Karpas-422 (cell line): ENCODE measurements around the gene GRM1. TPM values are rescaled to one million over a fixed set of nuclear protein-coding genes. Genes with fewer than 3 reads are reported as not detected.

Experiments used
- DNase-seq: peaks from one replicate; pipeline ENCODE4 v3.0.0-alpha.2; 2015
- H2AFZ ChIP-seq: fragments of 200-600 bp; sonication (generic); 2 replicates; pipeline ENCODE4 v1.6.1; 2014; ENCODE audit warnings: antibody characterized with exemption, low read length, mixed read lengths
- H3K27ac ChIP-seq: fragments of 200-600 bp; sonication (generic); 2 replicates; pipeline ENCODE4 v1.5.1; 2014; ENCODE audit warnings: mild to moderate bottlenecking, low read length, moderate library complexity
- H3K27me3 ChIP-seq: fragments of 200-600 bp; sonication (generic); 2 replicates; pipeline ENCODE4 v1.6.1; 2014; ENCODE audit warnings: low read length, mixed read lengths
- H3K36me3 ChIP-seq: fragments of 200-600 bp; sonication (generic); 2 replicates; pipeline ENCODE4 v1.6.1; 2014; ENCODE audit warnings: low read length, mixed read lengths; ENCODE audit not compliant: insufficient read depth
- H3K4me1 ChIP-seq: fragments of 200-600 bp; sonication (generic); 2 replicates; pipeline ENCODE4 v1.6.1; 2014; ENCODE audit warnings: mild to moderate bottlenecking, low read length, mixed read lengths
- H3K4me2 ChIP-seq: fragments of 200-600 bp; sonication (generic); 2 replicates; pipeline ENCODE4 v1.6.1; 2014; ENCODE audit warnings: low read length, low read depth, mild to moderate bottlenecking; ENCODE audit not compliant: poor library complexity, severe bottlenecking
- H3K4me3 ChIP-seq: fragments of 200-600 bp; sonication (generic); 2 replicates; pipeline ENCODE4 v1.5.1; 2014; ENCODE audit warnings: mild to moderate bottlenecking, antibody characterized with exemption, low read length, mixed read lengths
- H3K79me2 ChIP-seq: fragments of 200-600 bp; sonication (generic); 2 replicates; pipeline ENCODE4 v1.6.1; 2014; ENCODE audit warnings: mild to moderate bottlenecking, low read length, mixed read lengths
- H3K9ac ChIP-seq: fragments of 200-600 bp; sonication (generic); 2 replicates; pipeline ENCODE4 v1.6.0; 2014; ENCODE audit warnings: low read length
- H3K9me2 ChIP-seq: fragments of 200-600 bp; sonication (generic), shearing (Covaris generic); replicated peaks from 2 replicates; pipeline ENCODE4 v1.6.0; 2014; ENCODE audit warnings: mild to moderate bottlenecking, low read length, moderate library complexity; ENCODE audit not compliant: insufficient read depth
- H3K9me3 ChIP-seq: fragments of 300-700, 200-600 bp; sonication (generic); 2 replicates; pipeline ENCODE4 v1.6.1; 2014; ENCODE audit warnings: low read length, mixed read lengths
- H4K20me1 ChIP-seq: fragments of 200-600 bp; sonication (generic); 2 replicates; pipeline ENCODE4 v1.6.1; 2014; ENCODE audit warnings: mild to moderate bottlenecking, antibody characterized with exemption, low read length, low read depth; ENCODE audit not compliant: insufficient read depth
- total RNA-seq: library from RNA; depleted of rRNA; stranded (reverse); fragments of >200 nt; shearing (Covaris generic); gene quantifications from 2 replicates; pipeline ENCODE4 v1.2.3, GENCODE V29; 2014; ENCODE audit warnings: low replicate concordance

GRM1 gene
- total RNA-seq, 1 experiment from 2014 or later, result 1.2 TPM

DNA sequence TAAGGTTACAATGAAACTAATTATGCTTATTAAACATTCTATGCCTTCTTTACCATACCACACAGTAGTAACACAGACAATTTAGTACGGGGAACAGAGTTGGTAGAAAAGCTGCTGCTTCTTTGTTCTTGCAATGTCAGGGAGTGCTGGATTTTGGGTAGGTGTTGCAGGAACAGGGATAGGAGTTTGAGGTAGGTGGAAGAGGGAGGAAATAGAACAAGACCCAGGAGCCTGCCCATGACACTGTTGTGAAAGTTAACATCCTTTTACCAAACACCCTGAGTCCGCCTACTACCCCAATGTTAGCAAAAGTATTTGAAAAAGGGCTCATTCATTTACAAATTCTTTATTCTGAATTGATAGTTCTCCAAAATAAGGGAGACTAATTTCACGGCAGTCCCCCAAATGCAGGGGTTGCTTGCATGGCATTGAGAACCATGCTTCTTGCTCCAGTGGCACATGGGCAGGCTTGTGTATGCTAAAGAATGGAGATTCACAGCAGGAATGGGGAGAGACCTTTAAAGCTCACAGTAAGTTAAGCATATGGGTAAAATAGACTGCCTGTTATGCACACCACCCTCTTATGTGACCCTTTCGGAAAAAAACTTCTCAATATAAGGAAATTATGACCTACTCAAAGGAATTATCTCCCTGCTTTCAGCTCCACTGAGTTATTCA, 181.7 kb downstream of the GRM1 start:
- H3K4me3 ChIP-seq, result no peak overlapping the region
- H4K20me1 ChIP-seq, result no peaks in the 10 kb centered on the region
- no peaks in the 10 kb centered on the region for H3K36me3 ChIP-seq

DNA sequence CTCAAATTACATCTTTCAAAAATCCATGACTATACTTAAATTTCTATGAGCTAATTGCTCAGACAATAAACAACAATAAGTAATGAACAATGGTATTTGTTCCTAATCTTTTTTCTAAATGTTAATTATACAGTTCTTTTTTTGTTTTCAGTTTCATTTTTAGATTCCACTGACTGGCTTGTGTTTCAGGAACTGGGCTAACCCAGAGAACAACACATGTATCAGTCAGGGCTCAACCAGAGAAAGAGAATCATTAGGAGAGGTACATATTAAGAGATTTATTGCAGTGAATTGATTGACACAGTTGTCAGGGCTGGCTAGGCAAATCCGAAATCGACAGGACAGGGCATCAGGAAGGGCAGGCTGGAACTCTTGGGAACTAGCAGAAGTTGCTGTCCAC, 182.8 kb downstream of the GRM1 start:
- H3K4me2 ChIP-seq, result no peak overlapping the region
- H3K4me1 ChIP-seq, result no peaks in the 10 kb centered on the region
- H3K27me3 ChIP-seq, result 0 out of 2 replicates have a peak, but pooled peaks cover 3% of the 10 kb centered on the region
- DNase-seq, result no peak
- H3K9ac ChIP-seq, result no peak overlapping the region
- no peaks in the 10 kb centered on the region for H3K36me3 ChIP-seq
- no peaks in the 10 kb centered on the region for H3K9me3 ChIP-seq
- H2AFZ ChIP-seq, result no peak overlapping the region
- H3K9me2 ChIP-seq, result no peaks in the 10 kb centered on the region
- H4K20me1 ChIP-seq, result no peaks in the 10 kb centered on the region
- H3K27ac ChIP-seq, result no peak overlapping the region
- H3K79me2 ChIP-seq, result no peaks in the 10 kb centered on the region
- H3K4me3 ChIP-seq, result no peak overlapping the region

More for the DNA sequence above, 181.7 kb downstream of the GRM1 start:
- Histone ChIP-seq H3K4me2 (no peak overlapping the region), H3K4me1 (no peaks in the 10 kb centered on the region), H3K27me3 (0 out of 2 replicates have a peak, but pooled peaks cover 3% of the 10 kb centered on the region), H3K9me3 (no peaks in the 10 kb centered on the region), H3K27ac (no peak overlapping the region), H2AFZ (no peak overlapping the region), H3K79me2 (no peaks in the 10 kb centered on the region), H3K9ac (no peak overlapping the region), H3K9me2 (no peaks in the 10 kb centered on the region)
- DNase-seq, result no peak

DNA sequence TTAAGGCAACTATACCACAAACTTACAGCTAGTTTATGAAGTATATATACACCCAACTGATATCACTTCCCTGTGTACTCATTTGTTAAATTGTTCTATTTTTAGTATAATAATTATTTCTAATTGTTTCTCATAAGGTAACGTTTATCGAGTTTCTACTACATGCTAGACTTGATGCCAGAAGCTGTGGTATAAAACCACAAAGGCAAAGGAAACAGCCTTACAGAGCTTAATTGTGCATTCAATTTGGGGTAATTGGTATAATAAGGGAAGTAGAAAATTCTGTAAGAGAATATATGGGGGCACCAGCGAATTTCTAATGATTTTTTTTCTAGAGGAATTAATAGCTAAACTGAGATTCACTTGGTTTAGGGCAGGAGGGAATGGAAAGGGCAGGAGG, 183.9 kb downstream of the GRM1 start:
- 0 out of 2 replicates have a peak, but pooled peaks cover 3% of the 10 kb centered on the region for H3K27me3 ChIP-seq
- H2AFZ ChIP-seq, result no peak overlapping the region
- H3K9ac ChIP-seq, result no peak overlapping the region
- no peaks in the 10 kb centered on the region for H4K20me1 ChIP-seq
- no peak overlapping the region for H3K27ac ChIP-seq
- H3K36me3 ChIP-seq, result no peaks in the 10 kb centered on the region
- no peak for DNase-seq
- H3K9me3 ChIP-seq, result no peaks in the 10 kb centered on the region
- H3K4me1 ChIP-seq, result no peaks in the 10 kb centered on the region
- no peak overlapping the region for H3K4me2 ChIP-seq
- H3K4me3 ChIP-seq, result no peak overlapping the region
- H3K79me2 ChIP-seq, result no peaks in the 10 kb centered on the region
- H3K9me2 ChIP-seq, result no peaks in the 10 kb centered on the region

DNA sequence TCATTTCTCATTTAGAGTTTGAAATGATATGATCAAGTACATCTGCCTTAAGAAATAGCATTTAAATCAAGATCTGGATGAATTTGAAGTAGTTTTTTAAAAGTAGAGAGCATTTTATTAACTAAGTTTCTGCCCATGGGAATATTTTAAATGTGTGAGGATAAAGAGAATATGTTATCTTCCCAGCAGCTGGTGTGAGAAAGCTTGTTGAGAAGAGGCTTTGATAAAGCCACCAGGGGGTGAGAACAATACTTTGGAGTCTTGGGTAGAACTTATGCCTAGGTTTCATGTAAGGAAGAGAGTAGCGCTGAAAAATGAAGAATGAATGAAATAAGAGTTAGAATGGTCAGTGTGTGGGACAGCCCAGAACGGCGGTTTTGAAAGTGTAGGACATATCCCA, 190.2 kb downstream of the GRM1 start:
- H2AFZ ChIP-seq, result no peak overlapping the region
- H3K79me2 ChIP-seq, result no peaks in the 10 kb centered on the region
- H3K36me3 ChIP-seq, result no peaks in the 10 kb centered on the region
- H3K4me1 ChIP-seq, result no peaks in the 10 kb centered on the region
- H3K27ac ChIP-seq, result no peak overlapping the region
- no peak overlapping the region for H3K4me3 ChIP-seq
- DNase-seq, result no peak
- H3K9ac ChIP-seq, result no peak overlapping the region
- no peak overlapping the region for H3K4me2 ChIP-seq
- H4K20me1 ChIP-seq, result no peaks in the 10 kb centered on the region
- no peaks in the 10 kb centered on the region for H3K27me3 ChIP-seq
- H3K9me2 ChIP-seq, result no peaks in the 10 kb centered on the region
- H3K9me3 ChIP-seq, result no peaks in the 10 kb centered on the region

DNA sequence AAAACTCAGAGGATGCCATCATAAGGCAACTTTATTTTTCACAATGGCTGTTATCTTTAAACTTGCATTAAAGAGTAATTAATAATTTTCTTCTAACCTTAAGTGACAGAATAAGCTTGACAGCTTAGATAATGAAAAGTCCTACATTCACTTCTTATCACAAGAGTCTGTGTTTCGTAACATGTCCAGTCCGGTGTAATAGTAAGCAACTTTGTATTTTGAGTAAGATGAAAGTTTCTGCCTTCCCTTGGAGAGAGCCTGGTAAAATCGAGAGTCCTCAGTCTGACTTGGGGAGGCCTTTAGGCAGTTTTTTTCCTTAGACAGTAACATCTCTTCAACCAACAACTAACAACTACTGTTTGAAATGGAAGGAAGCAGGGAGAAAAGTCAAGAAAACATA, 195.6 kb downstream of the GRM1 start:
- H3K4me2 ChIP-seq, result no peak overlapping the region
- H3K9me2 ChIP-seq, result no peaks in the 10 kb centered on the region
- H3K9me3 ChIP-seq, result no peaks in the 10 kb centered on the region
- no peak overlapping the region for H3K9ac ChIP-seq
- no peak overlapping the region for H2AFZ ChIP-seq
- no peak overlapping the region for H3K27ac ChIP-seq
- no peak overlapping the region for H3K4me3 ChIP-seq
- H3K27me3 ChIP-seq, result no peaks in the 10 kb centered on the region
- no peaks in the 10 kb centered on the region for H3K79me2 ChIP-seq
- no peak for DNase-seq
- no peaks in the 10 kb centered on the region for H3K36me3 ChIP-seq
- H4K20me1 ChIP-seq, result no peaks in the 10 kb centered on the region
- H3K4me1 ChIP-seq, result no peaks in the 10 kb centered on the region

DNA sequence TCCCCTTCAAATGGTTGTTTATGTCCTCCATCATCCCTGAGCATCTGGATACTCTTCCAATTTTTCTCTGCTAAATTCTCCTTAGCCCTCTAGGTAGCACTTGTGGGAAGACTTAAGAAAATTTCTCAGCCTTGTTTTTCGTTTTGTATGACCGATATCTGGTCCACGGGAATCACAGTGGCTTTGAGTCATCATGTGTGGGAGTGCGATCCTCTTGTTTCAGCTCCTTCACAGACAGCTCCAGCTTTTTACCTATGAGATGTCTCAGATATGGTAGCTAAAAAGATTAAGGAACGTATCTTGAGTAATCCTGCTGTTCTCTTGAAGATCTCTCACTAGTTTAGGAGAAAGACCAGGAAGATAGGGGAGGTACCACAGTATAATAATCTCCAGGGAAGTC, 196.1 kb downstream of the GRM1 start:
- DNase-seq, result no peak
- Histone ChIP-seq H3K27me3 (no peaks in the 10 kb centered on the region), H3K4me1 (no peaks in the 10 kb centered on the region), H3K9me3 (no peaks in the 10 kb centered on the region), H3K4me2 (no peak overlapping the region), H3K9ac (no peak overlapping the region), H3K79me2 (no peaks in the 10 kb centered on the region), H3K36me3 (no peaks in the 10 kb centered on the region), H2AFZ (no peak overlapping the region), H3K9me2 (no peaks in the 10 kb centered on the region), H3K27ac (no peak overlapping the region), H4K20me1 (no peaks in the 10 kb centered on the region), H3K4me3 (no peak overlapping the region)

DNA sequence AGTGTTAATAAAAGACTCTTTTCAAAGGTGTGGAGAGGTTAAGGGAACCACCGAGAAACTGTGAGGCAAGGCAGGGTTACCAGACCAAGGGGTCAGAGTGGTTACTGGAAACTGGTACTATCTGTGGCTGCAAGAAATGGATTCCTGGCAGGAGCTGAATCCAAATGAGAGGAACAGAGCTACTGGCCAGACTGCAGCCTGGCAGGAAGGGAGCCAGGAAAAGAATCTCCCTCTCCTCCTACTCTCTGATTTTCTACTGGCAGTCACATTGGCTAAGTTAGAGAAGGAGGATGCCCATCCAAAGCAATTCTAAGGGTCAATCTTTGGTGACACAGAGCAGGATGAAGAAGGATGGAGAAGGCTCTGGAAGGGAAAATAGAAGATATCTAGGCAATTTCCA, 211.5 kb downstream of the GRM1 start:
- Histone ChIP-seq H3K4me3 (no peak overlapping the region), H3K4me1 (no peaks in the 10 kb centered on the region), H3K79me2 (no peaks in the 10 kb centered on the region), H2AFZ (no peak overlapping the region), H3K36me3 (no peaks in the 10 kb centered on the region), H3K27me3 (no peaks in the 10 kb centered on the region), H3K4me2 (no peak overlapping the region), H3K9me2 (no peaks in the 10 kb centered on the region), H3K9ac (no peak overlapping the region), H3K27ac (no peak overlapping the region), H4K20me1 (no peaks in the 10 kb centered on the region), H3K9me3 (no peaks in the 10 kb centered on the region)
- DNase-seq, result no peak

DNA sequence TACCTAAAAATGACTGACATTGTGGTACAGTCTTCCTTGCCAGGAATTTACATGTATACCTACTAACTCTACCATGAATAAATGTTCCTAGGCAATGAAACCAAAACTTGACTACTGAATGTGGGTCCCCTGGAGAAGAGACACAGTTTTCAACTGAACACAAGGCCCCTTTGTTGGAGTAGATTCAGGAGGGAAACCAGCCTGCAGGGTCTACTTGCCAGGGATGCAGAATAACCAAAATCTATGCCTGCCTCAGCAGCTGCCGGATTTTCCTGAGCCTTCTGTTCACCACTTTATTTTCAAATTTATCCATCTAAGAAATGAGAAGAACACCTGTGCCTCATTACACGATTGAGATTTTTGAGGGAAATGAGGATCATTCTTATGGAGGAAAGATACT, 211.9 kb downstream of the GRM1 start:
- Histone ChIP-seq H2AFZ (no peak overlapping the region), H3K4me3 (no peak overlapping the region), H3K9ac (no peak overlapping the region), H3K4me1 (no peaks in the 10 kb centered on the region), H3K27ac (no peak overlapping the region), H3K36me3 (no peaks in the 10 kb centered on the region), H3K79me2 (no peaks in the 10 kb centered on the region), H3K9me2 (no peaks in the 10 kb centered on the region), H3K9me3 (no peaks in the 10 kb centered on the region), H4K20me1 (no peaks in the 10 kb centered on the region), H3K27me3 (no peaks in the 10 kb centered on the region), H3K4me2 (no peak overlapping the region)
- DNase-seq, result no peak
